DOHH2 (cell line): ENCODE measurements around the gene CFI.

Experiments
- H3F3A ChIP-seq: fragments of 200-600 bp; sonication (generic), shearing (Covaris generic); 2 replicates; pipeline ENCODE4 v1.6.0; 2016; ENCODE audit warnings: antibody characterized with exemption, mild to moderate bottlenecking; ENCODE audit not compliant: control insufficient read depth, insufficient read depth
- H3K27ac ChIP-seq: fragments of 200-600 bp; sonication (generic); 2 replicates; pipeline ENCODE4 v1.5.1; 2014; ENCODE audit warnings: low read depth, mild to moderate bottlenecking, low read length, moderate library complexity
- H3K27me3 ChIP-seq: fragments of 200-600 bp; sonication (generic); 2 replicates; pipeline ENCODE4 v1.6.1; 2014; ENCODE audit warnings: mild to moderate bottlenecking, low read length, mixed read lengths; ENCODE audit not compliant: control insufficient read depth
- H3K36me3 ChIP-seq: fragments of 200-600 bp; sonication (generic); 2 replicates; pipeline ENCODE4 v1.6.1; 2014; ENCODE audit warnings: mild to moderate bottlenecking, low read length, moderate library complexity, mixed read lengths; ENCODE audit not compliant: control insufficient read depth
- H3K4me1 ChIP-seq: fragments of 200-600 bp; sonication (generic); 2 replicates; pipeline ENCODE4 v1.6.1; 2014; ENCODE audit warnings: mild to moderate bottlenecking, low read length, mixed read lengths; ENCODE audit not compliant: control insufficient read depth
- H3K4me2 ChIP-seq: fragments of 200-600 bp; sonication (generic); 2 replicates; pipeline ENCODE4 v1.6.0; 2014; ENCODE audit warnings: mild to moderate bottlenecking, low read length, moderate library complexity
- H3K4me3 ChIP-seq: fragments of 200-600 bp; sonication (generic); 2 replicates; pipeline ENCODE4 v1.5.1; 2014; ENCODE audit warnings: mild to moderate bottlenecking, low read length, mixed read lengths
- H3K79me2 ChIP-seq: fragments of 200-600 bp; sonication (generic); 2 replicates; pipeline ENCODE4 v1.6.1; 2014; ENCODE audit warnings: mild to moderate bottlenecking, low read length, mixed read lengths; ENCODE audit not compliant: control insufficient read depth
- H3K9me2 ChIP-seq: fragments of 200-600 bp; sonication (generic); replicated peaks from 2 replicates; pipeline ENCODE4 v1.6.1; 2014; ENCODE audit warnings: mild to moderate bottlenecking, low read length, mixed read lengths; ENCODE audit not compliant: control insufficient read depth
- H3K9me3 ChIP-seq: fragments of 200-600 bp; sonication (generic); 2 replicates; pipeline ENCODE4 v1.6.1; 2014; ENCODE audit warnings: antibody characterized with exemption, low read length, mixed read lengths; ENCODE audit not compliant: control insufficient read depth, insufficient read depth
- H4K20me1 ChIP-seq: fragments of 200-600 bp; sonication (generic); 2 replicates; pipeline ENCODE4 v1.6.0; 2014; ENCODE audit warnings: low read depth, mild to moderate bottlenecking, antibody characterized with exemption, low read length, moderate library complexity; ENCODE audit not compliant: control insufficient read depth, insufficient read depth
- CTCF ChIP-seq: fragments of 200-600 bp; sonication (generic); IDR thresholded peaks from one replicate; pipeline ENCODE4 v1.5.1; 2014; ENCODE audit warnings: antibody characterized with exemption, mild to moderate bottlenecking, low read depth, low read length; ENCODE audit not compliant: poor library complexity, severe bottlenecking
- EZH2phosphoT487 ChIP-seq: fragments of 200-600 bp; sonication (generic); IDR thresholded peaks from 2 replicates; pipeline ENCODE4 v1.6.1; 2017; ENCODE audit warnings: borderline replicate concordance, mild to moderate bottlenecking, antibody characterized with exemption, low read length, moderate library complexity, mixed read lengths

CFI gene

GRCh38 chr4:109801895-109802319 is at the start of gene CFI:
Gene CFI (minus strand): TSS chr4:109801999. CDS start chr4:109801971, 28 bp downstream.
- Histone ChIP-seq H4K20me1 (no peaks in the 10 kb centered on the region), H3K79me2 (no peaks in the 10 kb centered on the region), H3K27ac (no peak within 1 kb of the TSS), H3K4me2 (no peak within 1 kb of the TSS), H3F3A (no peaks in the 10 kb centered on the region), H3K9me2 (no peaks in the 10 kb centered on the region), H3K9me3 (no peaks in the 10 kb centered on the region), H3K4me1 (no peaks in the 10 kb centered on the region), H3K36me3 (no peaks in the 10 kb centered on the region), H3K27me3 (no peaks in the 10 kb centered on the region), H3K4me3 (no peak within 1 kb of the TSS)
- TF ChIP-seq CTCF = no peak
- no peak for TF ChIP-seq EZH2phosphoT487

- Histone ChIP-seq H3K9me2 (no peaks in the 10 kb centered on the region), H3K9me3 (no peaks in the 10 kb centered on the region), H4K20me1 (no peaks in the 10 kb centered on the region), H3F3A (no peaks in the 10 kb centered on the region), H3K4me1 (no peaks in the 10 kb centered on the region), H3K4me3 (no peak overlapping the region), H3K27ac (no peak overlapping the region), H3K4me2 (no peak overlapping the region), H3K27me3 (no peaks in the 10 kb centered on the region), H3K36me3 (no peaks in the 10 kb centered on the region), H3K79me2 (no peaks in the 10 kb centered on the region)
- TF ChIP-seq EZH2phosphoT487 (no peak), CTCF (no peak)
Measured at GRCh38 chr4:109850601-109851000, 48.8 kb upstream of the CFI start.

GRCh38 chr4:109848501-109848900 is 46.7 kb upstream of the CFI start:
- H3K4me3 ChIP-seq = no peak overlapping the region
- no peaks in the 10 kb centered on the region for H3K79me2 ChIP-seq
- H3K4me1 ChIP-seq = no peaks in the 10 kb centered on the region
- H3K4me2 ChIP-seq = no peak overlapping the region
- no peaks in the 10 kb centered on the region for H3F3A ChIP-seq
- no peaks in the 10 kb centered on the region for H3K9me3 ChIP-seq
- H3K36me3 ChIP-seq = no peaks in the 10 kb centered on the region
- no peaks in the 10 kb centered on the region for H4K20me1 ChIP-seq
- H3K27me3 ChIP-seq = no peaks in the 10 kb centered on the region
- H3K27ac ChIP-seq = no peak overlapping the region
- no peaks in the 10 kb centered on the region for H3K9me2 ChIP-seq
- TF ChIP-seq EZH2phosphoT487 (no peak), CTCF (no peak)

GRCh38 chr4:109847896-109848442 is 46.2 kb upstream of the CFI start, which contains the start of gene LRIT3:
Gene LRIT3 (plus strand): TSS chr4:109848107. CDS start chr4:109848202, 95 bp downstream.
- no peaks in the 10 kb centered on the region for H3K79me2 ChIP-seq
- no peaks in the 10 kb centered on the region for H3F3A ChIP-seq
- H3K9me3 ChIP-seq = no peaks in the 10 kb centered on the region

More at GRCh38 chr4:109847896-109848442, 46.2 kb upstream of the CFI start, which contains the start of gene LRIT3:
- no peaks in the 10 kb centered on the region for H3K4me1 ChIP-seq
- H3K9me2 ChIP-seq = no peaks in the 10 kb centered on the region
- H3K4me3 ChIP-seq = no peak within 1 kb of the TSS
- no peaks in the 10 kb centered on the region for H4K20me1 ChIP-seq
- no peak within 1 kb of the TSS for H3K4me2 ChIP-seq
- no peaks in the 10 kb centered on the region for H3K27me3 ChIP-seq
- no peak within 1 kb of the TSS for H3K27ac ChIP-seq
- TF ChIP-seq CTCF = no peak
- TF ChIP-seq EZH2phosphoT487 = no peak
- H3K36me3 ChIP-seq = no peaks in the 10 kb centered on the region
